ENCODE data around the gene KRTAP10-9.
"Not testable (repeated sequence)": the region's sequence is repeated elsewhere in the genome, so short reads cannot be mapped to it uniquely, and the experiment has no call there.

The KRTAP10-9 gene, protein sequence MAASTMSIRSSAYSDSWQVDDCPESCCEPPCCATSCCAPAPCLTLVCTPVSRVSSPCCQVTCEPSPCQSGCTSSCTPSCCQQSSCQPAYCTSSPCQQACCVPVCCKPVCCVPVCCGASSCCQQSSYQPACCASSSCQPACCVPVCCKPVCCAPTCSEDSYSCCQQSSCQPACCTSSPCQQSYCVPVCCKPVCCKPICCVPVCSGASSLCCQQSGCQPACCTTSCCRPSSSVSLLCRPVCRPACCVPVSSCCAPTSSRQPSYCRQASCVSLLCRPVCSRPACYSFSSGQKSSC

DNA sequence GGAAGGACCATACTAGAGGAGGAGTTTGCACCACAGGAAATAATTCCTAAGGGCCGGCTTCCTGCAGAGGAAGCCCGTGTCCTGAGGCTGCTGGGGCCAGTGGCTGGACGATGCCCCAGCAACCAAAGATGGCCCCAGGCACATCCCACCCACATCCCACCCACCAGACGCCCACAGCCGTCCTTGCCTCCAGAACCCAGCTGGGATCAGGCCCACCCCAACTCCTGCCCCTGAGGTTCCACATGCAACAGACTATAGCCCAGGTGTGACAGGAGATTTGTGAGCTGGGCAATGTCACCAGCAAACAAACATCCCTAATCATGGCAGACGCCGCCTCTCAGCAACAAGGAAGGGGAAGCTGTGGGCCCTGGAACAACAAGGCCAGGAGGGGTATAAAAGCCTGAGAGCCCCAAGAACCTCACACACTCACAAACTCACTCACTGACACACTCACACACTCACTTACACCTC lies at the start of gene KRTAP10-9:
Gene KRTAP10-9 (plus strand): TSS at position 421 of the 471 bp plus-strand sequence. CDS start 79 bp downstream, outside the sequence.
- in situ Hi-C loops (cut with HindIII; ENCODE audit: low sequenced_read_pairs), result no loop called here

GRCh38 chr21:44578371-44579055 lies 48.4 kb upstream of the KRTAP10-9 start:
- in situ Hi-C loops (cut with HindIII; ENCODE audit: low sequenced_read_pairs), result no loop called here

GRCh38 chr21:44579056-44579832 lies 47.6 kb upstream of the KRTAP10-9 start:
- in situ Hi-C loops (cut with HindIII; ENCODE audit: low sequenced_read_pairs), result no loop called here

- in situ Hi-C loops (cut with HindIII; ENCODE audit: low sequenced_read_pairs), result no loop called here
These were observed 47.1 kb upstream of the KRTAP10-9 start for GRCh38 chr21:44579833-44580144.

DNA sequence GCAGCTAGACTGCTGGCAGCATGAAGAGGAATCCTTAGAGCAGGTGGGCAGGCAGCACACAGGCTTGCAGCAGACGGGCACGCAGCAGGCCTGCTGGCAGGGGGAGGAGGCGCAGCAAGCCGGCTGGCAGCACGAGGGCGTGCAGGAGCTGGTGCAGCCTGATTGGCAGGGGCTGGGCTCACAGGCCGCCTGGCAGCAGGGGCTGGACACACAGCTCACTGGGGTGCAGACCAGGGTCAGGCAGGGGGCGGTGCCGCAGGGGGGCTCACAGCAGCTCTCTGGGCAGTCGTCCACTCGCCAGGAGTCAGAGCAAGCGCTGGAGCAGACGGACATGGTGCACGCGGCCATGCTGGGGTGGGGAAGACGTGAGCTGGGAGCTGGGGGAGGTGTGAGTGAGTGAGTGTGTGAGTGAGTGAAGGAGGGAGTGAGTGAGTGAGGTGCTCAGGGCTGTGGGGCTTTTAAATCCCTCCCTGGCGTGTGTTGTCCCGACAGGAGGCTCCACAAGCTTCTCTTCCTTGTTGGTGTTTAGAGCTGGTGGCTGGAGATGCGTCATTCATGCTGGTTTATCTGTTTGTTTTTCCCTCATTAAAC lies 46.6 kb upstream of the KRTAP10-9 start, which contains the start of gene KRTAP10-5:
Gene KRTAP10-5 (minus strand): TSS at position 374 of the 591 bp plus-strand sequence. CDS start 26 bp downstream, at position 348.
- in situ Hi-C loops (cut with HindIII; ENCODE audit: low sequenced_read_pairs), result not testable (repeated sequence)

GRCh38 chr21:44581158-44581557 lies 45.7 kb upstream of the KRTAP10-9 start:
- in situ Hi-C loops (cut with HindIII; ENCODE audit: low sequenced_read_pairs), result no loop called here

DNA sequence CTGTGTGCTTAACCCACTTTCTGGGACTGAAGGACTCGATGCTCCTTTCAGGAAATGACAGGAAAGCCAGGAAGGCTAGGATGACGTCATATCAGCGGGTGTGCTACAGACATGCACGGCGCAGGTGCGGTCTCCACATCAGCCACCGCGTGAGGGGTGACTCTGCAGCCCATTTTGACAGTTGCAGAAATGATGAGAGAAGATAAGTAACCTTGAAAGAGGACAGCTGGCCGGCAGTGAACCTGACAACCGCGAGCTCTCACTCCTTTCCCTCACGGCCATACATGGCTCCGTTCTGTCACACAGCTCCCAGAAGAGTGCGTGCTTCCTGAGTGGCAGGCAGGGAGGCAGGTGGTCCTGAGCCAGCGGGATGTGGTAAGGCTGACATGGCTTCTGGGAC lies 44.8 kb upstream of the KRTAP10-9 start:
- in situ Hi-C loops (cut with HindIII; ENCODE audit: low sequenced_read_pairs), result no loop called here

- in situ Hi-C loops (cut with HindIII; ENCODE audit: low sequenced_read_pairs), result no loop called here
These were observed 43.6 kb upstream of the KRTAP10-9 start for GRCh38 chr21:44583089-44583799.

GRCh38 chr21:44583800-44584147 lies 43.1 kb upstream of the KRTAP10-9 start:
- in situ Hi-C loops (cut with HindIII; ENCODE audit: low sequenced_read_pairs), result no loop called here

DNA sequence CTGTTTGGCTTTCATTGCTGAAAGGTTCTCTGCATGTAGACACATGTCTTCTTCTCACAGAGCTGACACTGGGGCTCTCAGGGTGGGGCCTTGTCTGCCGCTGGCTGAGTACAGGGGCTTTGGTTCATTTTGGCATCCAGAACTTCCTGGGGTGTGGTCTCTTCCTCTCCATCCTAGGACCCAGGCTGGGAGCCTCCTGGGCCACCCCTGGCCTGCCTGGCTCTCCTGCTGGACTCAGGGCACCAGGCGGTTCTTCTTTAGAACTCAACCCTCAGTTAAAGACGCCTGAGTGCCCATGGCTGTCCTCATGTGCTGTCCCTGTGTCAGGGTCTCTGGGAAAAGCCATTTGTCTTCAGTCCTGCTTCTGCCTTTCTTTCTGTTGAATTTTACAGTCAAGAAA lies 41.0 kb upstream of the KRTAP10-9 start:
- in situ Hi-C loops (cut with HindIII; ENCODE audit: low sequenced_read_pairs), result no loop called here

DNA sequence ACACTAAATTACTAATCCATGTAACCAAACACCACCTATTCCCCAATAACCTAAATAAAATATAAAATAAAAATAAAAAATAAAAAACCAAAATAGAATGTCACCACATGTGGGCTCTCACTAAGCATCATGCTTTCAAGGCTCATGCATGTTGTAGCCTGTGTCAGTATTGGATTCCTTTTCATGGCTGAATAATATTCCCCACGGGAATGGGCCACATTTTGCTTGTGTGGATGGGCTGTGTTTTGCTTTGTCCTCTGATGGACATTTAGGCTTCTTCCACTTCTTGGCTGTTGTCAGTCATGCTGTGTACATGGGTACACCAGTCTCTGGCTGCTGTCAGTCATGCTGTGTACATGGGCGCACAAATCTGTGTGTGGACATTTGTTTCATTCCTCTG lies 37.8 kb upstream of the KRTAP10-9 start:
- in situ Hi-C loops (cut with HindIII; ENCODE audit: low sequenced_read_pairs), result no loop called here

- in situ Hi-C loops (cut with HindIII; ENCODE audit: low sequenced_read_pairs), result no loop called here
These were observed 37.1 kb upstream of the KRTAP10-9 start for GRCh38 chr21:44589586-44590305.

GRCh38 chr21:44590311-44590721 lies 36.6 kb upstream of the KRTAP10-9 start:
- in situ Hi-C loops (cut with HindIII; ENCODE audit: low sequenced_read_pairs), result no loop called here

GRCh38 chr21:44590897-44591800 lies 35.7 kb upstream of the KRTAP10-9 start:
- in situ Hi-C loops (cut with HindIII; ENCODE audit: low sequenced_read_pairs), result not testable (repeated sequence)

DNA sequence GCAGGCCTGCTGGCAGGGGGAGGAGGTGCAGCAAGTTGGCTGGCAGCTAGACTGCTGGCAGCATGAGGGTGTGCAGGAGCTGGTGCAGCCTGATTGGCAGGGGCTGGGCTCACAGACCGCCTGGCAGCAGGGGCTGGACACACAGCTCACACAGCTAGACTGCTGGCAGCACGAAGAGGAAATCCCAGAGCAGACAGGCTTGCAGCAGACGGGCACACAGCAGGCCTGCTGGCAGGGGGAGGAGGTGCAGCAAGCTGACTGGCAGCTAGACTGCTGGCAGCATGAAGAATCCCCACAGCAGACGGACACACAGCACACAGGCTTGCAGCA lies 35.1 kb upstream of the KRTAP10-9 start:
- in situ Hi-C loops (cut with HindIII; ENCODE audit: low sequenced_read_pairs), result not testable (repeated sequence)

DNA sequence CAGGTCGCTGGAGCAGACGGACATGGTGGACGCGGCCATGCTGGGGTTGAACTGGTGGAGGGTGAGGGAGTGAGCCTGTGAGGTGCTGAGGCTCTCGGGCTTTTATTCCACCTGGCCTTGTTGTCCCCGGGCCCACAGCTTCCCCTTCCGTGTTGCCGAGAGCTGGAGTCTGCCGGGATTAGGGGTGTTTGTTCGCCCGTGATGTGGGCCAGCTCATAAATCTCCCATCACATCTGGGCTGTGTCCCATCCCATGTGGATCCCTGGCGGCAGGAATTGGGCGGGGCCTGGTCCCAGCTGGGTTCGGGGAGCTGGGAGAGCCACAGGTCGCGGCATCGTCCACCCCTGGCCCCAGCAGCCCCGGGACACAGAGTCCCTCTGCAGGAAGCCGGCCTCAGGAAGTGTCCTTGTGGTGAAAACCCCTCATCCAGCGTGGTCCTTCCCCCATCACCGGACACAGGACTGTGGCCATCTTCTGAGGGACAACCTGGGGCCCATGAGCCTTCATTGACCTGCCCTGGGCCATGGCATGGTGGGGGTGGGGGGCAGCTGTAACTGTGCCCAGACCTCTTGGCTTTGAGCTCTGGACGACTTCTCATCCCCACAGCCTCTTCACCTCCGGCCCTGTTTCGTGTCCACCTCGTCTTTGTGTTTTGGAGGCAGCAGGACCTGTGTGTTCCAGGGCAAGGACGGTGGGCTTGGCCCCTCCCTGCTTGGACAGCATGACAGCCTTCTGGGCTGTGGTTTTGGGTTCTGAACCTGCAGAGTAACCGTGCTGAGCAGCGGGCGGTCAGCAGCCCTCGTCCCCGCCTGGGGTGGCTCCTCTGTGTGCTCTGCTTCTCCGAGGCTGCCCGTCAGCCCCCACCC lies 34.2 kb upstream of the KRTAP10-9 start, which contains the start of gene KRTAP10-6:
Gene KRTAP10-6 (minus strand): TSS at position 60 of the 866 bp plus-strand sequence. CDS start 21 bp downstream, at position 39.
- in situ Hi-C loops (cut with HindIII; ENCODE audit: low sequenced_read_pairs), result no loop called here

DNA sequence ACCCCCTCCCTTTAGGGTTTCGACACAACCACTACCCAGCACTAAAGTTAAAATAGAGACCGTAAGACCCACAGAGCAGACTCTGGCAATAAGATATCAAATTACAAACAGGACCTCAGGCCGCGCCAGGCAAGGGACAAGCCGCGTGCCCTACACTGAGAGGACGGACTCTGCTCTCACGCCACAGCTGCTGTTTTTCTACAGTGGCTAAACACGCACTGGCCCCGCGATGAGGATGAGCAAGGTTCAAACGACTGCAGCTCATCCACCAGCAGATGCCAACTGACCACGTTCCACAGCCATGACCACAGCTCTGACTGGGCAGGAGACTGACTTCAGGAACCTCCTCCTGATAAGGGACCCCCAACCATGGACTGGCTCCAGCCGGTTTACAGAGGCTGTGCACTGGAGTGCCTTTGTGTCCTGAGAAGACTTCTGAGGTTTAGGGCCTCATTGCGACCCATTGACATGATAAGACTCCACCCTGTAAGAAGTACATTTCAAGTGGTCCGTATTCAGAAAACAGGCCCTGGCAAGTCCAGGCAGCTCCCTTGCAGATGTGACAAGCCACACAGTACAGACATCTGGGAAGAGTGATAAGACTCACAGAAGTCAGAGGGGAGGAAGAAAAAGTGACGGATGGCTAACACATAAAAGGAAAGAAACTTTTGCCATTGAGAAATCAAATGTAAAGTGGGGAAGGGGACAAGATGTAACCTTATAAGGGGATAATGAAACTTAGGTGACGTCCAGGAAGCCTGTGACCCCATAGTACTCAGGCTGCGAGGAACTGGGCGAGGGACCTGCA lies 33.1 kb upstream of the KRTAP10-9 start:
- in situ Hi-C loops (cut with HindIII; ENCODE audit: low sequenced_read_pairs), result no loop called here

Measured in endothelial cell of hepatic sinusoid (primary cell).